ENCODE data around the gene GALNT17. TPM values are rescaled to one million over a fixed set of nuclear protein-coding genes. Genes with fewer than 3 reads are reported as not detected.

GALNT17 gene
- total RNA-seq, 1 experiment from 2014 or later: not detected

DNA sequence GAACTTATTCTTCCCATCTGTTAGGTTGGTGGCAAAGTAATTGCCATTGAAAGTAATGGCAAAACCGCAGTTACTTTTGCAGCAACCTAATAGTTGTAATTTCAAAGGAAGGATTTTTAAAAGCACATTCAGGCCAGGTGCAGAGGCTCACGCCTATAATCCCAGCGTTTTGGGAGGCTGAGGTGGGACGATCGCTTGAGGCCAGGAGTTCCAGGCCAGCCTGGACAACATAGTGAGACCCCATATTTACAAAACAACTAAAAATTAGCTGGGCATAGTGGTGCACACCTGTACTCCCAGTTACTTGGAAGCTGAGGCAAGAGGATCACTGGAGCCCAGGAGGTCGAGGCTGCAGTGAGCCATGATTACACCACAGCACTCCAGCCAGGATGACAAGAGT is 374.9 kb downstream of the GALNT17 start:
- Histone ChIP-seq H3K36me3 (ENCODE audit: insufficient read depth, low read length, poor library complexity, severe bottlenecking) (no peaks in the 10 kb centered on the region), H3K9me3 (ENCODE audit: low read depth, low read length, poor library complexity, severe bottlenecking) (peaks cover 15% of the 10 kb centered on the region), H3K27ac (ENCODE audit: low read depth, low read length, poor library complexity, severe bottlenecking) (no peak overlapping the region), H3K27me3 (replicated peaks; ENCODE audit: insufficient read depth, low read depth, low read length, poor library complexity) (no peaks in the 10 kb centered on the region), H3K4me1 (ENCODE audit: insufficient read depth, low read length, poor library complexity, severe bottlenecking) (no peaks in the 10 kb centered on the region), H3K4me3 (ENCODE audit: low read depth, low read length, poor library complexity, severe bottlenecking) (no peak overlapping the region)
- TF ChIP-seq EZH2 (IDR thresholded peaks at IDR 0.05; ENCODE audit: borderline replicate concordance, low read depth, low read length, poor library complexity, severe bottlenecking): no peak
- intact Hi-C loops (cut with micrococcal nuclease; ENCODE audit: unreplicated experiment): no loop called here
- no peak for DNase-seq (ENCODE audit: low spot score)
- ChIA-PET POLR2A (ENCODE audit: low non-redundant PET) (no interaction called here), CTCF (no interaction called here)
- BruUV-seq (replicated peaks): no TSS peak

- ChIA-PET POLR2A (ENCODE audit: low non-redundant PET) (no interaction called here), CTCF (no interaction called here)
- no TSS peak for BruUV-seq (replicated peaks)
- no peak overlapping the region for H3K4me3 ChIP-seq (ENCODE audit: low read depth, low read length, poor library complexity, severe bottlenecking)
- H3K9me3 ChIP-seq (ENCODE audit: low read depth, low read length, poor library complexity, severe bottlenecking): peaks cover 8% of the 10 kb centered on the region
- DNase-seq (ENCODE audit: low spot score): no peak
- no peaks in the 10 kb centered on the region for H3K4me1 ChIP-seq (ENCODE audit: insufficient read depth, low read length, poor library complexity, severe bottlenecking)
- H3K36me3 ChIP-seq (ENCODE audit: insufficient read depth, low read length, poor library complexity, severe bottlenecking): no peaks in the 10 kb centered on the region
- intact Hi-C loops (cut with micrococcal nuclease; ENCODE audit: unreplicated experiment): no loop called here
- no peak overlapping the region for H3K27ac ChIP-seq (ENCODE audit: low read depth, low read length, poor library complexity, severe bottlenecking)
- H3K27me3 ChIP-seq (replicated peaks; ENCODE audit: insufficient read depth, low read depth, low read length, poor library complexity): no peaks in the 10 kb centered on the region
- TF ChIP-seq EZH2 (IDR thresholded peaks at IDR 0.05; ENCODE audit: borderline replicate concordance, low read depth, low read length, poor library complexity, severe bottlenecking) (no peak), CTCF (conservative IDR thresholded peaks at IDR 0.05; ENCODE audit: low read depth, low read length) (no peak)
Measured at GRCh38 chr7:71507680-71508602, 376.0 kb downstream of the GALNT17 start.

DNA sequence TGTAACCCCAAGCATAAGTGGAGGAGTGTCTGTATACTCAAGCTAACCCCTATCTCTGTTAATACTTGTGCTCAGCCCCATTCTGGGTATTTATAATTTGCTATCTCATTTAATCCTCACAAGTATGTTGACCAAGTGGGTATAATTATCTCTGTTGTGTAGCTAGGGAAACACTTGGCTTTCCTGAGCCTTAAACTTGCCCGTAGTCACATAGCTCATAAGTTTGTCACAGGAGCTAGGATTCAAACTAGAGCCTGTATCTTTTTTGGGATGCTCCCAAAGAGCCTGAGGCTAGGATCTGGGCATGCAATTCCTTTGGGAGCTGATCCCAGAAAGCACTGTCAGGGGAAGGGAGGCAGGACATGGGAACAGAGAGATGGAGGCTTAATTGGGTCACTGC is 377.4 kb downstream of the GALNT17 start:
- H3K9me3 ChIP-seq (ENCODE audit: low read depth, low read length, poor library complexity, severe bottlenecking): peaks cover 12% of the 10 kb centered on the region
- H3K27me3 ChIP-seq (replicated peaks; ENCODE audit: insufficient read depth, low read depth, low read length, poor library complexity): no peaks in the 10 kb centered on the region
- H3K36me3 ChIP-seq (ENCODE audit: insufficient read depth, low read length, poor library complexity, severe bottlenecking): no peaks in the 10 kb centered on the region
- intact Hi-C loops (cut with micrococcal nuclease; ENCODE audit: unreplicated experiment): no loop called here
- BruUV-seq (replicated peaks): no TSS peak
- no peak for DNase-seq (ENCODE audit: low spot score)
- ChIA-PET POLR2A (ENCODE audit: low non-redundant PET) (no interaction called here), CTCF (no interaction called here)
- no peak overlapping the region for H3K27ac ChIP-seq (ENCODE audit: low read depth, low read length, poor library complexity, severe bottlenecking)
- TF ChIP-seq CTCF (conservative IDR thresholded peaks at IDR 0.05; ENCODE audit: low read depth, low read length) (no peak), EZH2 (IDR thresholded peaks at IDR 0.05; ENCODE audit: borderline replicate concordance, low read depth, low read length, poor library complexity, severe bottlenecking) (no peak)
- no peak overlapping the region for H3K4me3 ChIP-seq (ENCODE audit: low read depth, low read length, poor library complexity, severe bottlenecking)
- no peaks in the 10 kb centered on the region for H3K4me1 ChIP-seq (ENCODE audit: insufficient read depth, low read length, poor library complexity, severe bottlenecking)

All from A673 (cell line).